GM06990 (cell line): ENCODE data around the gene NTHL1.
"Not testable (repeated sequence)": the region's sequence is repeated elsewhere in the genome, so short reads cannot be mapped to it uniquely, and the experiment has no call there.

Source experiments
- DNase-seq: peaks from one replicate; pipeline ENCODE4 v3.0.0-alpha.2; 2011; ENCODE audit not compliant: insufficient read length; ENCODE audit errors: extremely low read depth
- H3K27me3 ChIP-seq: replicated peaks from 2 replicates; pipeline ENCODE4 v1.6.0; 2011; ENCODE audit warnings: low read length; ENCODE audit not compliant: control insufficient read depth, insufficient read depth
- H3K36me3 ChIP-seq: 2 replicates; pipeline ENCODE4 v1.5.1; 2011; ENCODE audit warnings: low read length; ENCODE audit not compliant: control insufficient read depth, insufficient read depth
- H3K4me3 ChIP-seq: replicated peaks from 2 replicates; pipeline ENCODE4 v1.5.1; 2011; ENCODE audit warnings: low read depth, mild to moderate bottlenecking, control low read depth, low read length
- CTCF ChIP-seq: IDR thresholded peaks from 2 replicates; pipeline ENCODE4 v1.5.1; 2011; ENCODE audit warnings: low read length, control low read depth, mild to moderate bottlenecking, inconsistent platforms; ENCODE audit not compliant: insufficient read depth, poor library complexity, severe bottlenecking

The NTHL1 gene

GRCh38 chr16:2016407-2016922 lies 31.2 kb downstream of the NTHL1 start:
- TF ChIP-seq CTCF: peak; percentile 58

GRCh38 chr16:2015947-2016208 lies 31.8 kb downstream of the NTHL1 start:
- no peak for DNase-seq
- no peak for TF ChIP-seq CTCF
- Histone ChIP-seq H3K4me3 (no peak overlapping the region), H3K36me3 (no peaks in the 10 kb centered on the region), H3K27me3 (no peaks in the 10 kb centered on the region)

More at GRCh38 chr16:2016407-2016922, 31.2 kb downstream of the NTHL1 start:
- no peak for DNase-seq
- Histone ChIP-seq H3K4me3 (no peak overlapping the region), H3K27me3 (no peaks in the 10 kb centered on the region), H3K36me3 (no peaks in the 10 kb centered on the region)

- no peak for DNase-seq
- Histone ChIP-seq H3K36me3 (no peaks in the 10 kb centered on the region), H3K4me3 (no peak overlapping the region), H3K27me3 (no peaks in the 10 kb centered on the region)
- no peak for TF ChIP-seq CTCF
These were observed 32.3 kb downstream of the NTHL1 start for GRCh38 chr16:2015117-2015946.

GRCh38 chr16:2013527-2013926 lies 34.1 kb downstream of the NTHL1 start:
- no peak overlapping the region for H3K4me3 ChIP-seq
- no peaks in the 10 kb centered on the region for H3K36me3 ChIP-seq
- no peaks in the 10 kb centered on the region for H3K27me3 ChIP-seq
- DNase-seq: no peak
- no peak for TF ChIP-seq CTCF

GRCh38 chr16:2011726-2012125 lies 35.9 kb downstream of the NTHL1 start:
- H3K36me3 ChIP-seq, H3K27me3 ChIP-seq, H3K4me3 ChIP-seq, DNase-seq: not testable (repeated sequence)

- Histone ChIP-seq H3K4me3 (peak within 1 kb of the TSS; percentile 77), H3K27me3 (no peaks in the 10 kb centered on the region), H3K36me3 (peaks cover 7% of the 10 kb centered on the region)
- peak; percentile 89 for DNase-seq
- no peak for TF ChIP-seq CTCF
These were observed 37.7 kb downstream of the NTHL1 start, which contains the start of gene ZNF598 for GRCh38 chr16:2009791-2010510. Gene ZNF598 (minus strand): TSS chr16:2009821.
